Gastrocnemius medialis (tissue), 4 donors: ENCODE results near the gene EIF3L. TPM values are rescaled to one million over a fixed set of nuclear protein-coding genes. Genes with fewer than 3 reads are reported as not detected.

Source experiments
- ATAC-seq, 2 donors: fragments of 150-250 bp; one replicate each; pipeline ENCODE4 v1.9.1; 2016
- DNase-seq, 2 donors: peaks; one replicate each; pipeline ENCODE4 v3.0.0-alpha.2; 2019
- H3K27ac ChIP-seq, 4 donors: fragments of 200-600 bp; sonication (generic); 1 replicate in 1 of 4; 2 replicates in 3 of 4; pipeline ENCODE4 v1.5.1; 2016 to 2018; ENCODE audit warnings: mild to moderate bottlenecking in 2 of 4, moderate library complexity in 1 of 4
- H3K27me3 ChIP-seq, 3 donors: fragments of 200-600 bp; sonication (generic) in 2 of 3; 1 replicate in 1 of 3; 2 replicates in 2 of 3; pipeline versions ENCODE4 v1.5.1 to v1.6.0; 2016 to 2019; ENCODE audit warnings: mild to moderate bottlenecking in 1 of 3, moderate library complexity in 1 of 3
- H3K36me3 ChIP-seq, 2 donors: fragments of 200-600 bp; sonication (generic) in 1 of 2; one replicate each; pipeline ENCODE4 v1.5.1; 2017 to 2018
- H3K4me1 ChIP-seq, 2 donors: fragments of 200-600 bp; sonication (generic) in 1 of 2; one replicate each; pipeline ENCODE4 v1.5.1; 2016 to 2017; ENCODE audit warnings: mild to moderate bottlenecking in 2 of 2
- H3K4me3 ChIP-seq, 4 donors: fragments of 200-600 bp; sonication (generic) in 3 of 4; 1 replicate in 1 of 4; 2 replicates in 3 of 4; pipeline ENCODE4 v1.5.1; 2016 to 2019; ENCODE audit warnings: mild to moderate bottlenecking in 2 of 4
- H3K9me3 ChIP-seq, 3 donors: fragments of 200-600 bp; sonication (generic) in 2 of 3; 1 replicate in 1 of 3; 2 replicates in 2 of 3; pipeline ENCODE4 v1.5.1; 2016 to 2019
- CTCF ChIP-seq, 5 experiments: fragments of 450-650 bp in 3 of 5; fragments of 200-600 bp in 2 of 5; sonication (generic) in 2 of 5; IDR thresholded peaks in 4 of 5; conservative IDR thresholded peaks in 1 of 5; 1 replicate in 4 of 5; 2 replicates in 1 of 5; pipeline ENCODE4 v1.5.1; 2016 to 2019; ENCODE audit warnings: antibody characterized with exemption in 5 of 5, mild to moderate bottlenecking in 3 of 5, moderate library complexity in 3 of 5
- POLR2A ChIP-seq, 2 donors: fragments of 450-650 bp; IDR thresholded peaks; one replicate each; pipeline ENCODE4 v1.6.1; 2017; ENCODE audit warnings: antibody characterized with exemption in 2 of 2, mild to moderate bottlenecking in 2 of 2, moderate library complexity in 2 of 2
- in situ Hi-C, 4 donors: fragments of 200-750 bp; cut with MboI; loops; one replicate each; pipeline versions ENCODE4 v1.15.0 to v1.8.0; 2017; ENCODE audit warnings: low sequenced_read_pairs in 4 of 4
- intact Hi-C: fragments of 100-400 bp; cut with DNase I; formaldehyde crosslinking; loops from one replicate; pipeline ENCODE4 v1.15.1; 2023; ENCODE audit warnings: low total_unique reads
- total RNA-seq, 4 donors: library from RNA; depleted of rRNA; stranded (reverse); fragments of >200 nt; gene quantifications; one replicate each; pipeline versions ENCODE4 v1.1.0 to v1.2.3, GENCODE V29; 2016

The EIF3L gene
- total RNA-seq, 4 donors from 2014 or later = 291 to 406 (median 343) TPM

GRCh38 chr22:37855462-37855861, 6.2 kb downstream of the EIF3L start:
- H3K36me3 ChIP-seq = peaks cover 4 to 84% of the 10 kb centered on the region in 2 donors
- peak; percentile 27 for ATAC-seq
- in situ Hi-C loops = no loop called here

GRCh38 chr22:37860796-37861421, 11.7 kb downstream of the EIF3L start:
- no peak overlapping the region for H3K4me3 ChIP-seq
- intact Hi-C loops (no loop called here), in situ Hi-C loops (loop anchor here in 3 of 4 donors (5.0 kb wide), 2 partner anchors 39 to 44 kb away; partner anchors contain the start of gene GALR3 (in 1 of the 3))
- DNase-seq (no peak), ATAC-seq (no peak)
- H3K36me3 ChIP-seq = peaks cover 0 to 77% of the 10 kb centered on the region in 2 donors
- peaks cover 24 to 29% of the 10 kb centered on the region in 2 donors for H3K4me1 ChIP-seq
- TF ChIP-seq POLR2A (IDR thresholded peaks at IDR 0.05) = no peak
- TF ChIP-seq CTCF (IDR thresholded peaks at IDR 0.05 in 4 of 5, conservative IDR thresholded peaks at IDR 0.05 in 1 of 5) = no peak
- no peaks in the 10 kb centered on the region for H3K9me3 ChIP-seq
- peak overlapping the region; percentile 87 to 95 (median 88) for H3K27ac ChIP-seq
- H3K27me3 ChIP-seq = no peaks in the 10 kb centered on the region

More at GRCh38 chr22:37855462-37855861, 6.2 kb downstream of the EIF3L start:
- H3K4me1 ChIP-seq = peaks cover 22 to 27% of the 10 kb centered on the region in 2 donors
- DNase-seq = no peak
- H3K27me3 ChIP-seq = no peaks in the 10 kb centered on the region
- H3K4me3 ChIP-seq = no peak overlapping the region
- intact Hi-C loops = no loop called here
- no peaks in the 10 kb centered on the region for H3K9me3 ChIP-seq
- TF ChIP-seq CTCF (IDR thresholded peaks at IDR 0.05 in 4 of 5, conservative IDR thresholded peaks at IDR 0.05 in 1 of 5) (no peak), POLR2A (IDR thresholded peaks at IDR 0.05) (no peak)
- peak overlapping the region in 3 of 4 donors; percentile 39 to 60 (median 56) for H3K27ac ChIP-seq

- H3K4me1 ChIP-seq = peaks cover 24 to 29% of the 10 kb centered on the region in 2 donors
- H3K4me3 ChIP-seq = no peak overlapping the region
- peak overlapping the region; percentile 25 to 90 (median 44) for H3K27ac ChIP-seq
- peaks cover 0 to 67% of the 10 kb centered on the region in 2 donors for H3K36me3 ChIP-seq
- H3K27me3 ChIP-seq = no peaks in the 10 kb centered on the region
- TF ChIP-seq POLR2A (IDR thresholded peaks at IDR 0.05) = no peak
- no peak for TF ChIP-seq CTCF (IDR thresholded peaks at IDR 0.05 in 4 of 5, conservative IDR thresholded peaks at IDR 0.05 in 1 of 5)
- in situ Hi-C loops = loop anchor here in 3 of 4 donors (5.0 kb wide), 2 partner anchors 40 to 45 kb away; partner anchors contain the start of gene GALR3 (in 1 of the 3)
- no peaks in the 10 kb centered on the region for H3K9me3 ChIP-seq
- no peak for DNase-seq
- intact Hi-C loops = loop anchor here (1.0 kb wide), 1 partner anchor 45 kb away; no protein-coding TSS in a partner anchor
- ATAC-seq = no peak
Observed at GRCh38 chr22:37862570-37863325, 13.5 kb downstream of the EIF3L start.

GRCh38 chr22:37865510-37865909, 16.3 kb downstream of the EIF3L start:
- DNase-seq (no peak), ATAC-seq (no peak)
- Histone ChIP-seq H3K4me1 (peaks cover 15 to 17% of the 10 kb centered on the region in 2 donors), H3K36me3 (peaks cover 0 to 73% of the 10 kb centered on the region in 2 donors), H3K4me3 (no peak overlapping the region), H3K27ac (no peak overlapping the region), H3K9me3 (no peaks in the 10 kb centered on the region), H3K27me3 (no peaks in the 10 kb centered on the region)
- in situ Hi-C loops = loop anchor here in 1 of 4 donors (5.0 kb wide), 1 partner anchor 48 kb away; no protein-coding TSS in a partner anchor
- no peak for TF ChIP-seq CTCF (IDR thresholded peaks at IDR 0.05 in 4 of 5, conservative IDR thresholded peaks at IDR 0.05 in 1 of 5)
- TF ChIP-seq POLR2A (IDR thresholded peaks at IDR 0.05) = no peak
- intact Hi-C loops = no loop called here
